ENCODE measurements around the gene MCRIP2.

DNA sequence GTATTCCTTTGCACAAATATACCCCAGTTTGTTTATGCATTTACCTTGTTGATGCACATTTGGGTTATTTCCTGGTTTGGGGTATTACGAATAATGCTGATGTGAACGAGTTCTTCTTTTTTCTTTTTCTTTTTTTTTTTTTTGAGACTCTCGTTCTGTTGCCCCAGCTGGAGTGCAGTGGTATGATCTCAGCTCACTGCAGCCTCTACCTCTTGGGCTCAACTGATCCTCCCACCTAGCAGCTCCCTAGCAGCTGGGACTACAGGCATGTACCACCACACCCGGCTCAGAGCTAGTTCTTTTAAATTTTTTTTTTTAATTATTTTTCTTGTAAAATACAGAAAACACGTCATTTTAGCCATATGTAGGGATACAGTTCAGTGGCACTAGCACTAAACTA lies 37.7 kb upstream of the MCRIP2 start:
- TF ChIP-seq POLR2AphosphoS5 (IDR thresholded peaks at IDR 0.05; ENCODE audit: low read depth, low read length): no peak
- TF ChIP-seq POLR2A (IDR thresholded peaks at IDR 0.05; ENCODE audit: low read depth, low read length): no peak
